Stimulated activated naive CD4-positive, alpha-beta T cell treated with Interleukin-2 at 50 U/mL for 16 hours (primary cell): ENCODE measurements around the gene ACOT7.
"Not testable (repeated sequence)": the region's sequence is repeated elsewhere in the genome, so short reads cannot be mapped to it uniquely, and the experiment has no call there.

Source experiments
- DNase-seq: peaks from one replicate; lab custom pipeline; 2025; lab: John Stamatoyannopoulos, UW

ACOT7 gene

DNA sequence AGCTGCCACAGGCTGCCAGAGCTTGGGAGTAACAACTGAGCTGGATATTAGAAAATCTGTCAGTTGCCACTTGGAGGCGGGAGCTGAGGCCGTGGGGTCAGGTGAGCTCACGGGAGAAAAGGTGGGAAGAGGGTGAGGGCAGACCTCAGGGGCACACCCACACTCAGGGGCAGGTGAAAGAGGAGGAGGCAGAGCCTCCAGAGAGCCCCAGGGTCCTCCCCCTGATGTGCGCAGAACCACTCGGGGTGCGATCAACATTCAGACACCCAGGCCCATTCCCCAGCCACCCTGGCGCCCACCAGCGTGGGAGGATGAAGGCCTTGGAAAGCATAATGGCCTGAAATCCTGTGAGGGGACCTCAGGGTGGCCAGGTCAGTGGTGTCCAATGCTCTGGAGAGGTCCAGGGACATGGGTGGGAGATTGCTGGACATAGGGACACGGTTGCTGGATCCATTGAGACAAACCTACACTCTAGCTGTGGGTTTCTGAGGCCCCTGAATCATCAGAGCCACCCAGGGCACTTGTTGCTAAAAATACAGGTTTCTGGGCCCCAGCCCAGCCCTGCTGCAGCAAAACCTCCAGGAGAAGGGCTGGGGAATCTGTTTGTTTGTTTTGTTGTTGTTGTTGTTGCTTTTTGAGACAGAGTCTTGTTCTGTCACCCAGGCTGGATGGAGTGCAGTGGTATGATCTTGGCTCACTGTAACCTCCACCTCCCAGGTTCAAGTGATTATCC is 83.3 kb downstream of the ACOT7 start:
- no peak for DNase-seq

DNA sequence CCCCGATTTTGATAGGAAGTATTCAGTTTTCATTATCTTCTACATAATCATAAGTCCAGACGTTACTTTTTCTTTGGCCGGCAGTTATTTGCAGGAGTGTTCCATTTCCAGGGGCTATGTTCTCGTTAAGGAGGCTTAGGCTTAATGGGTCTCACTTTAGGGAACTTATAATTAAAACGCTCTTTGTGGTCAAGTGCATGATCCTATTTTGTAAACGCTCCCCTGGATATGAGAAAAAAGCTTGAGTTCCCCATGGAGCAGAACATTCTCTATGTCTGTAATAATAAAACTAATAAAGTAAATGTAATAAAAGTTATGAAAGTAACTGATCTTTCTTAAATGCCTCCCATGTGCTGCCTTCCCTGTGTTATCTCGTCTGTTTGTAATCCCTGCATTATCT is 84.0 kb downstream of the ACOT7 start:
- no peak for DNase-seq

DNA sequence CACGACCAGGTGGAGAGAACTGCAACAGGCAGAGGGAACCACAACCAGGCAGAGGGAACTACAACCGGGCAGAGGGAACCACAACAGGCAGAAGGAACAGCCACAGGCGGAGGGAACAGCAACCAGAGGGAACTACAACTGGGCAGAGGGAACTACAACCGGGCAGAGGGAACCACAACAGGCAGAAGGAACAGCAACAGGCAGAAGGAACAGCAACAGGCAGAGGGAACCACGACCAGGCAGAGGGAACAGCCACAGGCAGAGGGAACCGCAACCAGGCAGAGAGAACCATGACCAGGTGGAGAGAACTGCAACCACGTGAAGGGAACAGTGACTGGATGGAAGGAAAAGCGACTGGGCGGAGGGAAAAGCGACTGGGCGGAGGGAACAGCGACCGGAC is 85.1 kb downstream of the ACOT7 start:
- DNase-seq, result no peak

DNA sequence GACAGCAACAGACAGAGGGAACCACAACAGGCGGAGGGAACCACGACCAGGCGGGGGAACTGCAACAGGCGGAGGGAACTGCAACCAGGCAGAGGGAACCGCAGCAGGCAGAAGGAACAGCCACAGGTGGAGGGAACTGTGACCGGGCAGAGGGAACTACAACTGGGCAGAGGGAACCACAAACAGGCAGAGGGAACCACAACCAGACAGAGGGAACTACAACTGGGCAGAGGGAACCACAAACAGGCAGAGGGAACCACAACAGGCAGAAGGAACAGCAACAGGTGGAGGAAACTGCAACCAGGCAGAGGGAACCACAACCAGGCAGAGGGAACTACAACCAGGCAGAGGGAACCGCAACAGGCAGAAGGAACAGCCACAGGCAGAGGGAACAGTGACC is 85.9 kb downstream of the ACOT7 start:
- DNase-seq, result not testable (repeated sequence)

DNA sequence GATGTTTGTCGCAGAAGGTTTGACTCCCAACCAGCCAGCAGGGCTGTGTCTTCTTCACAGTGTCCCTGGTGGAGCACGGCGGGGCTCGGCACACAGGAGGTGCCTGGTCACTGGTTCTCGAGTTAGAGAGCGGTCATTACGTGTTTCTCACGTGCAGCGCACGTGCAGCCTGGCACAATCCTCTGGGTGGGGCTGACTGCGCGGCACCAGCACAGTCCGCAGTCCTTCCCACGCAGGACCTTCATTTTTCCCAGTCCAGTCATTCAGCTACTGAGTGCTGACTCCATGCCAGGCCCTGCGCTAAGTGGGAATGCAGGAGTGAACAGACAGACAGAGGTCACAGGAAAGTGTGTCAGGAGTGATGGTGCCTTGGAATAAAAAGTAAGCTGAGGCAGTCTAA is 86.5 kb downstream of the ACOT7 start:
- no peak for DNase-seq

DNA sequence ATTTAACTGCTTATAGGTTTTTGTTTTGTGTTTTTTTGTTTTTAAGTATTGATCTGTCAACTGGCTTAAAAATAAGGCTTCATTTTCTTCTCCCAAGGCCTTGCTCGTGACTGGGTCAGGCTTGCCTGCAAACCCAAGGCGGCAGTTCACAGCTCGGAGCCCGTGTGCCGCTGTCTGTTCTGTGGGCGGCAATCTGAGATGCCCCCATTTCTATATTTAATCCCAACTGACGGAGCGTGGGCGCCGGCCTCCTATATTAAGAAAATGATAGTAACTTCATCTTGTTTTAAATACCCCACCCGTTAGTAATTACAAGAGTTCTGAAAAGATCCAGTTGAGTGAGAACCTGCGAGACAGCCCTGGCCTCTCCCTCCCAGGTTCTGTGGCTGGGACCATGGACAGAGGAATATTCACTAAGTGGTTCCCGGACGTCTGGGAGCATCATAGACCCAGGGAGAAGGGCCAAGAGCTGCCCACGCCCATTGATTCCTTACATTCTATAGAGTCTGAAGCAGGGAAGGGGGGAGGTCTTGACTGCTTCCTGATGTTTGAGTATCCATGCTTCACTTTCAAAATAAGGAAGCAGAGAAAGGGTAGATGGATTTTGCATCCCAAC is 90.1 kb downstream of the ACOT7 start:
- DNase-seq, result no peak

DNA sequence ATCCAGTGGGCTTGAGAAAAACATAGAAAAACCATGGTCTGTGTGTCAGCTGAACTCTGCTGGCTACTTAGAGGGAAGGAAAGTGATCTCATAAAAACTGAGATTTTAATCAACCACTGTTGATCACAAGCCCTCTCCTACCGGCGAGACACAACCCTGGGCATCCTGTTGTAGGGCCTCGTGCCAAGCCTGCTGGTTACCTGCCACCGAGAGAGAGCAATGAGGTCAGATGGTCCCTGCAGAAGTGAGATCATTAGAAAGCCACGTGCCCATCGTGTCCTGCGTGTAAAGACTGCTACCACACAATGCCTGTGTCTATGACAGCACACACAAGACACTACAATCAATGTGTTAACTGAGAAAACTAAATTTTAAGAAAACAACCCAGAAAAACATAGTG is 91.0 kb downstream of the ACOT7 start:
- no peak for DNase-seq

DNA sequence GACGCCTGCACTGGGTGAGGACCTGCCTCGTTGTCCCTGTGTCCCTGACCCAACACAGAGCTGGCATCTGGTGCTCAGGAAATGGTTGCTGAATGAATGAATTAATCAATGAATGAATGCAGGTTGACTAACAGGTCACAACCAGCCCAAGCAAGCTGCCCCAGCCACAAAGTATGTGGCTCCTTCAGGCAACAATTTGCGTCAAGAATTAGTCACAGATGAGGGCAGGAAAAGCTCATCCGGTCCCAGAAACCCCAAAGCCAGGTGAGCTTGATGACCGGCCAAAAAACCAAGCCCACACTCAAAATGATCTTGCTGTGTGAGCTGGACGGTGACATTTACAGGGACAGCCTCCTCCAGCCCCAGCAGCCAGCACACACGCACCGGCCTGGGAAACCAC is 92.0 kb downstream of the ACOT7 start:
- DNase-seq, result no peak

DNA sequence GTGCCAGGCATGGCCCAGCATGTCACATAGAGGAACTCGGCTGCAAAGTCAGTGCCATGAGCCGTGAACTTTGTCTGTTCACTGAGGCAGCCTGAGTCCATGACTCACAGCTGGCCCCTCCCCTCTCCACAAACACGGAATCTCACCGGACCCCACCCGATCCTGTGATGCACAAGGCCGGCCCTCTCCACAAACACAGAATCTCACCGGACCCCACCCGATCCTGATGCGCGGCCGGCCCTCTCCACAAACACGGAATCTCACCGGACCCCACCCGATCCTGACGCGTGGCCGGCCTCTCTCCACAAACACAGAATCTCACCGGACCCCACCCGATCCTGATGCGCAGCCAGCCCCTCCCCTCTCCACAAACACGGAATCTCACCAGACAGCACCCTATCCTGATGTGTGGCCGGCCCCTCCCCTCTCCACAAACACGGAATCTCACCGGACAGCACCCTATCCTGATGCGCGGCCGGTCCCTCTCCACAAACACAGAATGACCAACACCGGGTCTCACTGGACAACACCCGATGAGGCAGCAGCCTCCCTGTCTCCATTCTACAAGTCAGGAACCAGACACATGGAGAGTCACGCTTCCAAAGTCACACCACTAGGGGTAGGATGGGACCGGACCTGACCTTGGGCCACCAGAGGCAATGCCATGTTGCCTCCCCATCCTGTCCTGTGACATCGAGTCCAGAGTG is 93.1 kb downstream of the ACOT7 start:
- no peak for DNase-seq

DNA sequence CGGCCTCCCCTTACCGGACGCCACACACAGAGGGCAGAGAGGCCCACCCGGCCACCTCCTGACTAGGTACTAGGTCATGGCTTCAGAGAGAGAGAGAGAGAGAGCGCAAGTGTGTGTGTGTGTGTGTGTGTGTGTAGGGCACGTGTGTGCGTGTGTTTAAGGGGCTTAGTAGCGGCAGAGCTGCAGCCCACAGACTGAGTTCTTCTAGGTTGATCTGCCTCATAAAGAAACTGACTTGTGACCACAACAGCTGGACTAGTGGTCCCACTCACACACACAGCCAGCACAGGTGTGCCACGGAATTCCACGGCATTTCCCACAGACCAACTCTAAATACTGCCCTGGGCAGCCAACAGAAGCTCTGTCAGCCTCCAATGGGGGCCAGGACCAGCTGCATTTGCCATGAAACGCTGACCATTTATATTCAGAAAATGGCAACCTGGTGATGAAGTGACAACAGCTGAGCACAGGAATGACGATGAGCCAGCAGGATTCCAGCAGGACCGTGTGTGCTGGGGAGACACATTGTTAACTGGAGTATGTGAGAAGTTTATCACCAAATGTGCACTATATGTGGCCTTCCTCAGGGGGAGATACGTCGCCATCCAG is 93.9 kb downstream of the ACOT7 start:
- DNase-seq, result no peak

DNA sequence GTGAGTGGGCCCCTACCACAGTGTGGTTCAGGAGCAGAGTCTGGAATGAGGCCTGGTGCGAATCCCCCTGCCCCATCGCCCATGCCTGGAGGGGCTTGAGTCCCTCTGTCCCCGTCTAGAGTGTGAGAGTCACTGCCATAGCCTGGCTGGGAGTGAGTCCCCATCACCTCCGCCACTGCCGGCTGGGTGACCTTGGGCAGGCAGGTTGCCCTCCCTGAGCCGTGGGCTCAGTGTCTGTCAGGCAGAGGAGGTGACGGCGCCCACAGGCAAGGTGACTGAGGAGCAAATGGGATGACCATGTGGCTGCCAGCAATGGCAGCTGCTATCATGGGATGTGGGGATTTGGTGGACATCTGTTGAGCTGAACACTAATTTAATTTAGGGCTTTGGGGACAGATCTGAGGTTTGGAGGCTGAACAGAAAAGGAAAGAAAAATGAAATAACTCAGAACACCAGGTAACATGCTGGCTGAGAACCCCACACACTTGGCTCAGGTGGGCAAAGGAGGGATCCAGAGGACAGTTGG is 94.6 kb downstream of the ACOT7 start:
- no peak for DNase-seq

DNA sequence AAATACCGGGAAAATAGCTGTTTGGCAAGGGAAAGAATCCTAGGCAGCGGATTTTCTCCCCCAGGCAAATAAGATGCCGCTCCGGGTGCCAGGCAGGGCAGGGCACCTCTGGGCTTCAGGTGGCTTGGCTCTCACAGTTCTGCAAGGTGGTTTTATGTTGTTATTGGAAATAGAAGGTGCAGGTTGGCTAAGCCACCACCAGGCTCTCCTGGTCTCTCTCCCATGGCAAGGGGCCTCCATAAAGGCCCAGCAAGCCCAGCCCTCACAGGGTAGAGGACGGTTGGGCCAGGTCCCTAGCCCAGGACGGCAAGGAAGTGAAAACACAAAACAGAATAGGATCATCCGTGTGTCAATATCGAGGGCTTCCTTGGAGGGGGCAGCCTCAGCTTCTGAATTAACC is 95.0 kb downstream of the ACOT7 start:
- no peak for DNase-seq

DNA sequence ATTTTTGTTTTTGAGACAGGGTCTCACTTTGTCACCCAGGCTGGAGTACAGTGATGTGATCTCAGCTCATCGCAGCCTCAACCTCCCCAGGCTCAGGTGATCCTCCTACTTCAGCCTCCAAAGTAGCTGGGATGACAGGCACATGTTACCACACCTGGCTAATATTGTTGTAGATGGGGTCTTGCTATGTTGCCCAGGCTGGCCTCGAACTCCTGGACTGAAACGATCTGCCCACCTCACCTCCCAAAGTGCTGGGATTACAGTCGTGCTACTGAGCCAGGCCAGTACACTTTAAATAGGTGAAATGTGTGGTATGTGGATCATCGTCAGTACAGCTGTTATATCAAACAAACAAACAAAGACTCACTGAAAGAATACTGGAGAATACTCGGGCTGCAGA is 97.7 kb downstream of the ACOT7 start:
- no peak for DNase-seq

DNA sequence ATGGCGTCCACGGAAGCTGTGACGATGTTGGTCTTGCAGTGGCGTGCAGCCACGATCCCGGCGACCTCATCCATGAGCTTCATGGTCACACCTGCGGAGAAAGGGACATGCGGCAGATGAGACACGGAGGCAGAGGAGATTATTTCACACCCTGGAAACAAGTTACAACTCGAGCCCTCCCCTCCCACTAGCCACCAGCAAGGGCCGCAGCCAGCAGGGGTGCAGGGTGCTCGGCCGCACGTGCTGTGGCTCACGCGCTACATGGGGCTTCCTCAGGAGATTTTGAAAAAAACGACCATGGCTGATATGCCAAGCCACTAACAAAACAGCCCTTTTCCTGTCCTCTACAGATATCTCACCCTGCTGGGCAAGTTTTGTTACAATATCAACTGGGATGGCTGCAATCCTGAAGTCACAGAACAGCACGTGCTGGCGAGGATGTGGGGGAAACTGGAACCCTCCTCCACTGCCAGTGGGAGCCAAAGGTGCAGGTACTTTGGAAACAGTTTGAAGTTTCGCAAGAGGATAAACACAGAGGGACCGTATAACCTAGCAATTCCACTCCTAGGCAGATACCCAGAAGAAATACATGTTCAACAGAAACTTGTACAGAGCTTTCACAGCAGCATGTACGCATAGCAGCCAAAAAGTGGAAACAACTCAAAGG is 98.5 kb downstream of the ACOT7 start:
- no peak for DNase-seq

DNA sequence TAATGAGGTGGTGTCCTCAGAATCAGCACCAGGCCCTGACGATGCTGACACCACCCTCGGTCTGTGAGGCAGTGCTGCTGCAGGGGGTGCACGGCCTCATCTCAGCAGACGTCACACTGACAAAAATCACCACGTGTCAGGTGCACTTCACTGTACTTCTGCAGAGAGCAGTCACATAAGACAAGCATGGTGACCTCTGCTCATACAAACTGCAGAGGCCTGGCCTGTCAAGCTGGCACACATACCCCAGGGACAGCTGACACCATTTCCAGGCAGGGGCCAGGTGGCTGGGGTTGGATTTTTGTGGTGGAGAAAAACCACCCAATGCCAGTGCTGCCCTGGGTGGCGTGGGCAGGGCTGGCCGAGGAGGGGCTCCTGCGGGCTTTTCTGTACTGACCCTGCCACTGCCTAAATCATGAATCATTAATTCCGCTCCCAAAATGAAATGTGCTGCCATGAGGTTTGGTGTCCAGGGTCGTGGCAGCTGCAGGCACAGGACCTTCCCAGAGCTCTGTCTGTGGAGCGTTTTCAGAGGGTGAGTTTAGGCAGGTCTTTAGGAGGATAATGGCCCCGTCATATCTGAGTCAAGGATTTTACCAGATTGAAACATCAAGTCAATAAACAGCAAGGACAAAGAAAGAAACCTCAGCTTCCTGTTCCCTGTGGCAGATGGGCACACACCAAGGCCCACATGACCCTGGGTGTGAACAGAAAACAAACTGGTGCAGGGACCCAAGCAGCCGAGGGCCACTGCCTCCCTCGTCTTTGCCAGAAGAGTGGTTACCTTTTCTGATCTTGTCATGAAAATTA is 99.3 kb downstream of the ACOT7 start:
- DNase-seq, result no peak

DNA sequence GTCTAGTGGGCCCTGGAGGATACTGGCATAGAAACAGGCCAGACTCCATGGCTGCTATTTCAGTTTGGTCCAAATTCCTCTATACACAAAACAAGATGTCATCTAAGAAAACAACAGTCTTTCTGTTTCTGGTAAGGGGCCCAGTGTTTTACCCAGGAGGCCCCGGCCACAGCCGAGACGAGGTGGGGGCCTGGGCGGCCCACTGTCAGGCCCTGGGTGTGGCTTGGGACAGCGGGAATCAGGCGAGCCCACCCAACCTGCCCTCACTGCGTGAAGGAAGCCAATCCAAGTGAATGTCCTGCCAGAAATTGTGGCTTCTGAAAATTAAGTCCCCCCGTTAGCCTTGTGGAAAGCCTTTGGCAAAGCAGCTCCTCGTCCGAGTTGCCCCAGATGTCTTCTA is 101.5 kb downstream of the ACOT7 start:
- no peak for DNase-seq

DNA sequence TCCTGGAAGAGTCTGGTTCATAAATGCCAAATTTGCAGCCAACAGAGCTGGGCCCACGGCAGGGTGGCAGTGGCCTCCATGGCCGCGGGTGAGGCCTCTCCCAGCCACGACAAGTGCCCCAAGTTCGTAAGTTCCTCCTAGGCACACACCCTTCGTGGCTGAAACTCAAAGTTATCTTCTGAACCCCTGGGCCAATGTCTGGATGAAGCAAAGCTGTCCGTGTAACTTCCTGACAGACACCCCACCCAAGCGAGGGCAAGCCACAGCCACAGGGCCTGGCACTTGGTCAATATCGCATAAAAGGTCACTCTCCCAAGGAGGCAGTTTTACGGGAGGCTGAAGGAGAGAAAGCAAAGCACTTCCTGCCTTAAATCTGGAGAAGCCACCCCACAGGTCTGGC is 104.9 kb downstream of the ACOT7 start:
- no peak for DNase-seq

DNA sequence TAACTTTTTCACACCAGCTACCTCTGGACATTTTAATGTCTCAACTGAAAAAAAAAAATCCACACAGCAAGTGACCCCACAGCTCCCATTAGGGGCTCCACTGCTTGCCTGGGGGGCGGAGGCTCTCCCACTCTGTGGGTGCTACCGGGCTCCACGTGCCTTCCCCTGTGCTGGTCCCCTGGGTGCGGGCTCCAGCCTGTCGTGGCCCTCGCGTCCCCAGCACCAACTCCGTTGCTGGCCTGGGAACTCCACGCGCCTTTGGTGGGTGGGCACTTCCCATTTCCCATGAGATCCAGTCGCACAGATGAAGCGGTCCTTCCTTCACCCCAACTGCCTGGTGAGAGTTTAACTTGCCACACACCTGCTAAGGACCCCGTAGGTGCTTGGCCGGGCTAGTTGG is 105.5 kb downstream of the ACOT7 start:
- DNase-seq, result no peak

DNA sequence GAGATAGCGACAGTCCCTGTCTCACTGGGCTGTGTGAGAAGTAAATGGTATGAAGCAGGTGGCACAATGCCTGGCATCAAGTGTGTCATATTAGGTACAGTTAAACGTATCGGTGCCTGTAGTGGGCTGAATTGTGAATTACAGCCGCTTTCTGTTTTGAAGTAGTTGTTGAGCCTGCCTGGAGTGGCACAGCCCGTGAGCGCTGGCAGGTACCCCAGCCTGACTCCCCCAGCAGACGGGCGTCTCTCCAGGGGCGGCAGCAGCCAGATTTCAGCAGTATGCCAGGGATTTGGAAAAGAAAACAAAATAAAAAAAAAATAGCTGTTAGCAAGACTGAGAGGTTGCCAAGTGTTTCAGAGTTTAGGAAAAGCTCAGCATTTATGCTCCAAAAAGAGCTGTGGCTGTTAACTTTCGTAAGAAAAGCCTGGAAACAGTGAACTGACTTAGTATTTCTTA is 106.1 kb downstream of the ACOT7 start:
- DNase-seq, result no peak

DNA sequence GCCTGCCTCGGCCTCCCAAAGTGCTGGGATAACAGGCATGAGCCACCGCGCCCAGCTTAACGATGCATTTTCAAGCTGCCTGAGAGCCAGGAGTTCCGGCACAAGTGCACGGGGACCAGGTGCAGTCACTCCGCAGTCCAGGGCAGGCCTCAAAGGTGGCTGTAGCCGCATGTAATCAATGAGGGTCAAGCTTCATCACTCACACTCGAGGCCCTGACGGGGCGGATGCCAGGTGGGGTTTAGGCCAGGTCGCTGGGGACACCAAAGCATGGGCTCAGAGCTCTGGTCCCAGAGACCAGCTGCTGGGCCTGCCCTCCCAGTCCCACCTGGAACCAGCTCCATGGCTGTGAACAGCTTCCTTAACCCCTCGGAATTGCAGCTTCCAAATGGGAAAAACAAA is 106.5 kb downstream of the ACOT7 start:
- no peak for DNase-seq

DNA sequence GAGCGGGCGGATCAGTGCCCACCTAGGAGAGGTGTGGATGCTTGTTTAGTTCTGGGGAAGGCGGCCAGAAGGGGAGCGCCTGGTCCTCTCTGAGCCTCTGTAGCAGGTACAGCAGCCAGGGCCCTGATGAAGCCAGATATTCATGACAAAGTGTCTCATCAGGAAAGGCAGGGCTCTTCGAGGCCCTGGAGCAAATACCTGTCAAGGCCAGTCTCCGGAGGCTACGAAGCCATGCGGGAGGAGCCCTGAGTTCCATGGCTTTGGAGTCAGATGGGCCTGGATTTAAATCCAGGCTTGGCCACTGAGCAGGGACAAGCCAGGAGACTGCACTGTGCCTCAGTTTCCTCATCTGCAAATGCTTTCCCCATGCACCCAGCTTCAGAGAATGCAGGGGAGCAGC is 107.3 kb downstream of the ACOT7 start:
- DNase-seq, result no peak
